ENCODE results near the gene NEB. TPM values are rescaled to one million over a fixed set of nuclear protein-coding genes. Genes with fewer than 3 reads are reported as not detected.
A peak's percentile ranks its signal among the peaks of the same experiment; 100 is the strongest.

NEB gene
- total and polyA plus RNA-seq, 2 of the 13 experiments (the other 11 are each of a cell fraction or from before 2014, with no cell fraction given): 0.21 to 0.24 TPM

DNA sequence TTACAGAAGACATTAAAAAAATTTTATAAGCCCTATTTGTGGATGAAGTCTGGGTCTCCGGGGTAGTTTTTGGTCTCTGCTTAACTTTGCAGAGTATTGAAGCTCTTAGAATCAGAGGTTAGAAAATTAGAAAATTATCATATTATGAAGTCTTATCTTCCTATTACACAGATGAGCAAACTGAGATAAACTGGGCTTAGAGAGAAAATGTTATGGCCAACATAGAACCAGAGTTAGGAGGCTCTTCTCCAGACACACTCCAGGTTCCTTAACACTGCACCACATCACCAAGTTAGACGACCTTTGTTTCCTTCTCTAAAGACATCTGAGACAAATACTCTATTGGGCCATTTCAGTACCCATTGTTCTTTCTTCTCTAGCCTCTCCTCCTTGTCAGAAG, 36.7 kb upstream of the NEB start:
- Histone ChIP-seq H3K27ac (ENCODE audit: extremely low read length, insufficient read depth, low read length) (no peak overlapping the region), H3K4me3 (replicated peaks in 1 of 3; ENCODE audit: insufficient read depth in 1 of 3, low read depth in 2 of 3, low read length in 3 of 3) (no peak overlapping the region), H3K4me2 (ENCODE audit: low read depth, low read length) (no peak overlapping the region), H3K79me2 (ENCODE audit: insufficient read depth, low read length) (no peaks in the 10 kb centered on the region), H3K27me3 (ENCODE audit: control insufficient read depth in 1 of 2, insufficient read depth in 2 of 2, low read length in 2 of 2) (no peaks in the 10 kb centered on the region), H3K4me1 (ENCODE audit: insufficient read depth, low read length) (no peaks in the 10 kb centered on the region), H3K9ac (ENCODE audit: insufficient read depth, low read depth, low read length) (no peak overlapping the region), H3K9me3 (ENCODE audit: low read length) (no peaks in the 10 kb centered on the region), H2AFZ (ENCODE audit: low read length) (no peak overlapping the region), H3K36me3 (replicated peaks in 1 of 2; ENCODE audit: control insufficient read depth in 1 of 2, insufficient read depth in 2 of 2, low read length in 2 of 2) (no peaks in the 10 kb centered on the region), H4K20me1 (ENCODE audit: insufficient read depth, low read length) (no peaks in the 10 kb centered on the region)
- in situ Hi-C loops (cut with HindIII; ENCODE audit: extremely low pct_ligation_motif_present, low pct_unique_long_range_greater_than_20kb) (no loop called here), intact Hi-C loops (cut with micrococcal nuclease; ENCODE audit: unreplicated experiment) (no loop called here)
- no peak for ATAC-seq
- POLR2A ChIA-PET: no interaction called here
- TF ChIP-seq ZNF629 (CRISPR knock-in tag; conservative IDR thresholded peaks at IDR 0.05) (0 out of 2 replicates have a peak, but pooled peaks have one; percentile 26), FOSL1 (CRISPR knock-in tag; IDR thresholded peaks at IDR 0.05; ENCODE audit: borderline replicate concordance) (no peak)
- no peak for FAIRE-seq
- 52% methylated on average over 2 of the region's 2 CpGs for WGBS (ENCODE audit: low lambda C conversion rate)
- DNase-seq (ENCODE audit: low spot score): no peak
- no TSS peak for BruUV-seq (replicated peaks)
- CTCF ChIA-PET (ENCODE audit: low intra/inter-chr PET ratio, low total read pairs): no interaction called here

DNA sequence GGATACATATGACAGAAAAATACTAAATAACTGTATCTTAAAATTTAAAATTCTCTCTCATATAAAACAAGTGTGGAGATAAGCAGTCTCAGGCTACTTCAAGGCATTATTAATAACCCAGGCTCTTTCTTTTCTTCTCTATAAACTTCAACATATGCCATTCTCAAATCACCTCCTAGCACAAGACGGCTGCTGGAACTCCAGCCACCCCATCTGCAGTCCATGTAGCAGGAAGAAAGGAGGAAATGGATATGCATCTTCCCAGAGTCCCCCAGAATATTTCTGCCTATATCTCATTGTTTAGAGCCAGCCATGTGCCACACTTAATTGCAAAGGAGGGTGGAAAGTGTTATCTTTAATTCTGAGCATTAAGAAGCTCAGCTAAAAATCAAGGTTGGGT, 35.3 kb upstream of the NEB start:
- WGBS (ENCODE audit: low lambda C conversion rate): 74% methylated on average over 1 of the region's 1 CpG

More for the DNA sequence above, 35.3 kb upstream of the NEB start:
- Histone ChIP-seq H4K20me1 (ENCODE audit: insufficient read depth, low read length) (no peaks in the 10 kb centered on the region), H3K9ac (ENCODE audit: insufficient read depth, low read depth, low read length) (no peak overlapping the region), H3K4me3 (replicated peaks in 1 of 3; ENCODE audit: insufficient read depth in 1 of 3, low read depth in 2 of 3, low read length in 3 of 3) (no peak overlapping the region), H3K36me3 (replicated peaks in 1 of 2; ENCODE audit: control insufficient read depth in 1 of 2, insufficient read depth in 2 of 2, low read length in 2 of 2) (no peaks in the 10 kb centered on the region), H3K4me1 (ENCODE audit: insufficient read depth, low read length) (no peaks in the 10 kb centered on the region), H3K79me2 (ENCODE audit: insufficient read depth, low read length) (no peaks in the 10 kb centered on the region), H3K27me3 (ENCODE audit: control insufficient read depth in 1 of 2, insufficient read depth in 2 of 2, low read length in 2 of 2) (no peaks in the 10 kb centered on the region), H2AFZ (ENCODE audit: low read length) (no peak overlapping the region), H3K9me3 (ENCODE audit: low read length) (no peaks in the 10 kb centered on the region), H3K27ac (ENCODE audit: extremely low read length, insufficient read depth, low read length) (no peak overlapping the region), H3K4me2 (ENCODE audit: low read depth, low read length) (no peak overlapping the region)
- BruUV-seq (replicated peaks): no TSS peak
- FAIRE-seq: no peak
- ChIA-PET CTCF (ENCODE audit: low intra/inter-chr PET ratio, low total read pairs) (no interaction called here), POLR2A (no interaction called here)
- intact Hi-C loops (cut with micrococcal nuclease; ENCODE audit: unreplicated experiment): no loop called here
- TF ChIP-seq ZNF225 (CRISPR knock-in tag; IDR thresholded peaks at IDR 0.05) (no peak), RBFOX2 (IDR thresholded peaks at IDR 0.05; ENCODE audit: low read depth, low read length) (no peak), HIVEP1 (CRISPR knock-in tag; IDR thresholded peaks at IDR 0.05) (no peak), CEBPB (IDR thresholded peaks at IDR 0.05; ENCODE audit: borderline replicate concordance, low read depth, low read length) (no peak), SMAD3 (CRISPR knock-in tag; IDR thresholded peaks at IDR 0.05) (no peak), KDM1A (CRISPR knock-in tag; IDR thresholded peaks at IDR 0.05) (no peak), HDAC6 (IDR thresholded peaks at IDR 0.05; ENCODE audit: low read depth, low read length) (no peak), ZNF747 (CRISPR knock-in tag; IDR thresholded peaks at IDR 0.05; ENCODE audit: borderline replicate concordance) (no peak), ZNF569 (CRISPR knock-in tag; IDR thresholded peaks at IDR 0.05; ENCODE audit: borderline replicate concordance) (no peak), ZNF672 (CRISPR knock-in tag; IDR thresholded peaks at IDR 0.05) (no peak)
- TF ChIP-seq, protein P1, sequence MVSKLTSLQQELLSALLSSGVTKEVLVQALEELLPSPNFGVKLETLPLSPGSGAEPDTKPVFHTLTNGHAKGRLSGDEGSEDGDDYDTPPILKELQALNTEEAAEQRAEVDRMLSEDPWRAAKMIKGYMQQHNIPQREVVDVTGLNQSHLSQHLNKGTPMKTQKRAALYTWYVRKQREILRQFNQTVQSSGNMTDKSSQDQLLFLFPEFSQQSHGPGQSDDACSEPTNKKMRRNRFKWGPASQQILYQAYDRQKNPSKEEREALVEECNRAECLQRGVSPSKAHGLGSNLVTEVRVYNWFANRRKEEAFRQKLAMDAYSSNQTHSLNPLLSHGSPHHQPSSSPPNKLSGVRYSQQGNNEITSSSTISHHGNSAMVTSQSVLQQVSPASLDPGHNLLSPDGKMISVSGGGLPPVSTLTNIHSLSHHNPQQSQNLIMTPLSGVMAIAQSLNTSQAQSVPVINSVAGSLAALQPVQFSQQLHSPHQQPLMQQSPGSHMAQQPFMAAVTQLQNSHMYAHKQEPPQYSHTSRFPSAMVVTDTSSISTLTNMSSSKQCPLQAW (CRISPR knock-in tag; IDR thresholded peaks at IDR 0.05): no peak
- TF ChIP-seq, protein P2, sequence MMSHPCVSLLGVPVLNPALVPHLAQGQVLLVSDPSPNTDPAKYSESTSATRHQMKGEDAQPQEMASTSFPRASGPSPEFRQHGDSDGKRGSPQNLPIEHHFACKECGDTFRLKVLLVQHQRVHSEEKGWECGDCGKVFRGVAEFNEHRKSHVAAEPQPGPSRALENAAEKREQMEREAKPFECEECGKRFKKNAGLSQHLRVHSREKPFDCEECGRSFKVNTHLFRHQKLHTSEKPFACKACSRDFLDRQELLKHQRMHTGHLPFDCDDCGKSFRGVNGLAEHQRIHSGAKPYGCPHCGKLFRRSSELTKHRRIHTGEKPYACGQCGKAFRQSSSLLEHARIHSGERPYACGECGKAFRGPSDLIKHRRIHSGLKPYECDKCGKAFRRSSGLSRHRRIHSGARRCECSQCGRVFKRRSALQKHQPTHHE (CRISPR knock-in tag; IDR thresholded peaks at IDR 0.05; ENCODE audit: borderline replicate concordance): no peak
- TF ChIP-seq, protein P3, sequence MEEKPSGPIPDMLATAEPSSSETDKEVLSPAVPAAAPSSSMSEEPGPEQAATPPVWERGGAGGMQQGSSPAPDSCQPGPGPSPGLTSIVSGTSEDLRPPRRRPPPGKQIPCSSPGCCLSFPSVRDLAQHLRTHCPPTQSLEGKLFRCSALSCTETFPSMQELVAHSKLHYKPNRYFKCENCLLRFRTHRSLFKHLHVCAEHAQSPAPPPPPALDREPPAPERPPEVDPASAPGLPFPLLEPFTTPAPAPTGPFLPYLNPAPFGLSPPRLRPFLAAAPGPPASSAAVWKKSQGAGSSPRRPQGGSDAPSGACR (CRISPR knock-in tag; IDR thresholded peaks at IDR 0.05): no peak
- TF ChIP-seq, protein P4, sequence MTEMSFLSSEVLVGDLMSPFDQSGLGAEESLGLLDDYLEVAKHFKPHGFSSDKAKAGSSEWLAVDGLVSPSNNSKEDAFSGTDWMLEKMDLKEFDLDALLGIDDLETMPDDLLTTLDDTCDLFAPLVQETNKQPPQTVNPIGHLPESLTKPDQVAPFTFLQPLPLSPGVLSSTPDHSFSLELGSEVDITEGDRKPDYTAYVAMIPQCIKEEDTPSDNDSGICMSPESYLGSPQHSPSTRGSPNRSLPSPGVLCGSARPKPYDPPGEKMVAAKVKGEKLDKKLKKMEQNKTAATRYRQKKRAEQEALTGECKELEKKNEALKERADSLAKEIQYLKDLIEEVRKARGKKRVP (CRISPR knock-in tag; IDR thresholded peaks at IDR 0.05): no peak
- ATAC-seq: no peak
- DNase-seq (ENCODE audit: low spot score): no peak
- in situ Hi-C loops (cut with HindIII; ENCODE audit: extremely low pct_ligation_motif_present, low pct_unique_long_range_greater_than_20kb): no loop called here
